Endothelial cell of umbilical vein (primary cell): ENCODE results near the gene IL31RA. TPM values are rescaled to one million over a fixed set of nuclear protein-coding genes. Genes with fewer than 3 reads are reported as not detected.

Experiments
- BruUV-seq: library from RNA; stranded (reverse); fragments of 400-500 nt; replicated peaks from 2 replicates; lab custom pipeline; 2021; lab: Mats Ljungman, UMichigan
- CTCF ChIA-PET: fragments of 300-600, 350-600 bp; sonication (Branson Sonifier 250); formaldehyde crosslinking; loops from one replicate; lab custom pipeline; 2021; ENCODE audit warnings: antibody characterized with exemption, inconsistent platforms; lab: Charles Lee
- POLR2A ChIA-PET: fragments of 300-600, 350-600 bp; sonication (Branson Sonifier 250); formaldehyde crosslinking; loops from one replicate; lab custom pipeline; 2021; ENCODE audit warnings: antibody characterized with exemption, inconsistent platforms; lab: Charles Lee
- DNase-seq: peaks from one replicate; pipeline ENCODE4 v3.0.0-alpha.2; 2011; ENCODE audit warnings: low read depth, low spot score
- FAIRE-seq: peaks from 2 replicates; lab custom pipeline; 2011; peaks lifted over from hg19 to GRCh38; lab: Jason Lieb, UNC
- H2AFZ ChIP-seq: 2 replicates; pipeline ENCODE4 v1.6.0; 2012; ENCODE audit warnings: low read depth, low read length, control low read depth, inconsistent platforms
- H3K27ac ChIP-seq: 2 replicates; pipeline ENCODE4 v1.5.1; 2011; ENCODE audit warnings: low read depth, mild to moderate bottlenecking, control low read depth, low read length, moderate library complexity; ENCODE audit not compliant: insufficient read depth
- H3K27me3 ChIP-seq, 2 experiments: 2 replicates each; pipeline versions ENCODE4 v1.6.0 to v1.6.1; 2011; ENCODE audit warnings: low read length in 2 of 2, mixed read lengths in 1 of 2; ENCODE audit not compliant: control insufficient read depth in 2 of 2, insufficient read depth in 2 of 2
- H3K36me3 ChIP-seq, 2 experiments: 2 replicates in 1 of 2; 3 replicates in 1 of 2; pipeline ENCODE4 v1.5.1; 2011; ENCODE audit warnings: low read length in 2 of 2, mild to moderate bottlenecking in 1 of 2, moderate library complexity in 1 of 2; ENCODE audit not compliant: control insufficient read depth in 2 of 2, insufficient read depth in 2 of 2; ENCODE audit errors: extremely low read depth in 1 of 2
- H3K4me1 ChIP-seq: 3 replicates; pipeline ENCODE4 v1.5.1; 2011; ENCODE audit warnings: mild to moderate bottlenecking, low read length; ENCODE audit not compliant: control insufficient read depth, insufficient read depth; ENCODE audit errors: extremely low read depth
- H3K4me2 ChIP-seq: 2 replicates; pipeline ENCODE4 v1.6.1; 2011; ENCODE audit warnings: low read length, control low read depth, mixed read lengths; ENCODE audit not compliant: insufficient read depth
- H3K4me3 ChIP-seq, 3 experiments: fragments of 200-600 bp in 1 of 3; sonication (generic), shearing (Covaris generic) in 1 of 3; replicated peaks in 1 of 3; 2 replicates each; pipeline ENCODE4 v1.5.1; 2011 to 2016; ENCODE audit warnings: control low read depth in 3 of 3, low read length in 3 of 3, mild to moderate bottlenecking in 2 of 3, inconsistent platforms in 1 of 3, low read depth in 1 of 3, moderate library complexity in 1 of 3; ENCODE audit not compliant: insufficient read depth in 1 of 3
- H3K79me2 ChIP-seq: 2 replicates; pipeline ENCODE4 v1.6.0; 2012; ENCODE audit warnings: low read length, inconsistent platforms; ENCODE audit not compliant: control insufficient read depth, insufficient read depth
- H3K9ac ChIP-seq: replicated peaks from 2 replicates; pipeline ENCODE3; 2011; ENCODE audit warnings: low read length, control low read depth; ENCODE audit not compliant: insufficient read depth; ENCODE audit errors: extremely low read depth
- H3K9me1 ChIP-seq: replicated peaks from 3 replicates; pipeline ENCODE4 v1.6.0; 2011; ENCODE audit warnings: mild to moderate bottlenecking, low read length; ENCODE audit not compliant: control insufficient read depth, insufficient read depth; ENCODE audit errors: extremely low read depth
- H3K9me3 ChIP-seq: replicated peaks from 2 replicates; pipeline ENCODE4 v1.5.1; 2012; ENCODE audit warnings: low read length, inconsistent platforms; ENCODE audit not compliant: control insufficient read depth, insufficient read depth
- H4K20me1 ChIP-seq: replicated peaks from 2 replicates; pipeline ENCODE3; 2011; ENCODE audit warnings: mild to moderate bottlenecking, low read length; ENCODE audit not compliant: control insufficient read depth, insufficient read depth; ENCODE audit errors: extremely low read depth
- EZH2 ChIP-seq: IDR thresholded peaks from 2 replicates; pipeline ENCODE4 v1.6.1; 2012; ENCODE audit warnings: borderline replicate concordance, low read depth, mild to moderate bottlenecking, moderate library complexity, low read length, inconsistent platforms; ENCODE audit not compliant: severe bottlenecking
- FOS ChIP-seq: IDR thresholded peaks from 2 replicates; pipeline ENCODE4 v1.6.1; 2011; ENCODE audit warnings: mild to moderate bottlenecking, low read length, moderate library complexity, borderline replicate concordance; ENCODE audit not compliant: insufficient read depth
- GATA2 ChIP-seq: IDR thresholded peaks from 2 replicates; pipeline ENCODE4 v1.7.0; 2011; ENCODE audit warnings: low read depth, mild to moderate bottlenecking, moderate library complexity, mixed read lengths, low read length; ENCODE audit not compliant: insufficient read length, insufficient read depth
- JUN ChIP-seq: IDR thresholded peaks from 2 replicates; pipeline ENCODE4 v1.6.1; 2011; ENCODE audit warnings: borderline replicate concordance, low read depth; ENCODE audit not compliant: insufficient read length, insufficient read depth
- MYC ChIP-seq: IDR thresholded peaks from one replicate; pipeline ENCODE4 v1.6.1; 2011; ENCODE audit warnings: mild to moderate bottlenecking, low read depth, low read length
- POLR2A ChIP-seq: IDR thresholded peaks from 2 replicates; pipeline ENCODE4 v1.6.1; 2012; ENCODE audit warnings: low read depth, mild to moderate bottlenecking, control low read depth, low read length
- POLR2AphosphoS5 ChIP-seq: IDR thresholded peaks from 2 replicates; pipeline ENCODE4 v1.6.1; 2012; ENCODE audit warnings: low read depth, mild to moderate bottlenecking, control low read depth, low read length, moderate library complexity; ENCODE audit not compliant: insufficient read depth
- dilution Hi-C: fragments of 300-500 bp; cut with MboI; formaldehyde crosslinking; loops from one replicate; pipeline ENCODE4 v1.15.0; 2019; ENCODE audit warnings: low sequenced_read_pairs; ENCODE audit not compliant: extremely low pct_ligation_motif_present
- intact Hi-C: fragments of 100-400 bp; cut with micrococcal nuclease; formaldehyde crosslinking; loops from one replicate; pipeline ENCODE4 v1.10.0; 2022
- polyA plus RNA-seq, 4 experiments: library from polyadenylated mRNA; depleted of rRNA in 3 of 4; stranded (reverse) in 3 of 4; unstranded in 1 of 4; fragments of >200 nt; gene quantifications; 2 replicates each; pipeline versions ENCODE4 v1.2.1 to v1.2.3, GENCODE V29; 2011 to 2012; ENCODE audit warnings: missing spikeins in 1 of 4
- total RNA-seq: library from RNA; stranded (reverse); gene quantifications from 2 replicates; pipeline ENCODE4 v1.2.3, GENCODE V29; 2021
- TF ChIP-seq, protein P1 (sequence below), 2 donors: IDR thresholded peaks; 1 replicate in 1 of 2; 2 replicates in 1 of 2; pipeline ENCODE4 v1.5.1; 2011; ENCODE audit warnings: low read length in 2 of 2, mild to moderate bottlenecking in 2 of 2, moderate library complexity in 2 of 2, control low read depth in 1 of 2, inconsistent platforms in 1 of 2, low read depth in 1 of 2; ENCODE audit not compliant: insufficient read depth in 1 of 2; ENCODE audit errors: extremely low read depth in 1 of 2
- TF ChIP-seq, protein P2 (sequence below): IDR thresholded peaks from 2 replicates; pipeline ENCODE4 v1.6.1; 2011; ENCODE audit not compliant: insufficient read depth, insufficient read length

The IL31RA gene
- total and polyA plus RNA-seq, 2 donors (not counting 3 experiments of a cell fraction or from before 2014, with no cell fraction given) = 0.14 to 0.75 TPM

- DNase-seq (no peak), FAIRE-seq (no peak)
- H3K9ac ChIP-seq = no peak overlapping the region
- H3K27ac ChIP-seq = no peak overlapping the region
- no peaks in the 10 kb centered on the region for H3K27me3 ChIP-seq
- dilution Hi-C loops (no loop called here), intact Hi-C loops (no loop called here)
- H3K9me1 ChIP-seq = no peaks in the 10 kb centered on the region
- BruUV-seq = no TSS peak
- H3K9me3 ChIP-seq = no peaks in the 10 kb centered on the region
- CTCF ChIA-PET = interaction anchor here (0.8 kb wide), 1 partner anchor 9 kb away, joined by 3 read pairs; no protein-coding TSS in a partner anchor
- no peak overlapping the region for H3K4me3 ChIP-seq
- H3K4me1 ChIP-seq = no peaks in the 10 kb centered on the region
- H3K36me3 ChIP-seq = no peaks in the 10 kb centered on the region
- H3K4me2 ChIP-seq = no peak overlapping the region
- no peak overlapping the region for H2AFZ ChIP-seq
- POLR2A ChIA-PET = no interaction called here
- TF ChIP-seq POLR2AphosphoS5 (no peak), MYC (no peak), GATA2 (no peak), EZH2 (no peak), JUN (no peak), POLR2A (no peak), FOS (no peak)
- TF ChIP-seq, protein P1, sequence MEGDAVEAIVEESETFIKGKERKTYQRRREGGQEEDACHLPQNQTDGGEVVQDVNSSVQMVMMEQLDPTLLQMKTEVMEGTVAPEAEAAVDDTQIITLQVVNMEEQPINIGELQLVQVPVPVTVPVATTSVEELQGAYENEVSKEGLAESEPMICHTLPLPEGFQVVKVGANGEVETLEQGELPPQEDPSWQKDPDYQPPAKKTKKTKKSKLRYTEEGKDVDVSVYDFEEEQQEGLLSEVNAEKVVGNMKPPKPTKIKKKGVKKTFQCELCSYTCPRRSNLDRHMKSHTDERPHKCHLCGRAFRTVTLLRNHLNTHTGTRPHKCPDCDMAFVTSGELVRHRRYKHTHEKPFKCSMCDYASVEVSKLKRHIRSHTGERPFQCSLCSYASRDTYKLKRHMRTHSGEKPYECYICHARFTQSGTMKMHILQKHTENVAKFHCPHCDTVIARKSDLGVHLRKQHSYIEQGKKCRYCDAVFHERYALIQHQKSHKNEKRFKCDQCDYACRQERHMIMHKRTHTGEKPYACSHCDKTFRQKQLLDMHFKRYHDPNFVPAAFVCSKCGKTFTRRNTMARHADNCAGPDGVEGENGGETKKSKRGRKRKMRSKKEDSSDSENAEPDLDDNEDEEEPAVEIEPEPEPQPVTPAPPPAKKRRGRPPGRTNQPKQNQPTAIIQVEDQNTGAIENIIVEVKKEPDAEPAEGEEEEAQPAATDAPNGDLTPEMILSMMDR (IDR thresholded peaks at IDR 0.05; ENCODE audit: extremely low read depth in 1 of 2, insufficient read depth in 1 of 2, low read depth in 1 of 2, low read length in 2 of 2) = no peak
- TF ChIP-seq, protein P2, sequence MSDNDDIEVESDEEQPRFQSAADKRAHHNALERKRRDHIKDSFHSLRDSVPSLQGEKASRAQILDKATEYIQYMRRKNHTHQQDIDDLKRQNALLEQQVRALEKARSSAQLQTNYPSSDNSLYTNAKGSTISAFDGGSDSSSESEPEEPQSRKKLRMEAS = no peak
- H3K79me2 ChIP-seq = no peaks in the 10 kb centered on the region
- no peaks in the 10 kb centered on the region for H4K20me1 ChIP-seq
These were observed 29.3 kb downstream of the IL31RA start for GRCh38 chr5:55880453-55880852.
